Central memory CD8-positive, alpha-beta T cell (primary cell): ENCODE data around the gene CYB561D2.

ENCODE experiments used
- ATAC-seq: fragments of 150-1000 bp; cut with Tn5 transposase; replicated peaks from 2 replicates; pipeline ENCODE4 v1.10.0; 2022; ENCODE audit warnings: mild to moderate bottlenecking, moderate FRiP score, moderate number of reproducible peaks; ENCODE audit not compliant: poor library complexity, severe bottlenecking; ENCODE audit errors: extremely low read depth
- DNase-seq, 2 donors: peaks; one replicate each; pipeline ENCODE4 v3.0.0; 2021; ENCODE audit warnings: low spot score in 2 of 2
- H3K27ac Mint-ChIP-seq: one replicate; pipeline ENCODE4 v1.8.0; 2022; ENCODE audit warnings: low read depth, mild to moderate bottlenecking, moderate library complexity, mixed read lengths
- H3K27me3 Mint-ChIP-seq: one replicate; pipeline ENCODE4 v1.8.0; 2022; ENCODE audit warnings: mixed read lengths
- H3K36me3 Mint-ChIP-seq: one replicate; pipeline ENCODE4 v1.8.0; 2022; ENCODE audit warnings: mild to moderate bottlenecking, moderate library complexity, mixed read lengths; ENCODE audit not compliant: insufficient read depth
- H3K4me1 Mint-ChIP-seq: one replicate; pipeline ENCODE4 v1.8.0; 2022; ENCODE audit warnings: mixed read lengths
- H3K4me3 Mint-ChIP-seq: one replicate; pipeline ENCODE4 v1.8.0; 2022; ENCODE audit warnings: mild to moderate bottlenecking, moderate library complexity, mixed read lengths
- H3K9me3 Mint-ChIP-seq: one replicate; pipeline ENCODE4 v1.8.0; 2022; ENCODE audit warnings: mixed read lengths

CYB561D2 gene

GRCh38 chr3:50340147-50340447, 10.6 kb upstream of the CYB561D2 start:
- peaks cover 58% of the 10 kb centered on the region for H3K4me1 Mint-ChIP-seq
- peak overlapping the region; percentile 97 for H3K27ac Mint-ChIP-seq
- H3K4me3 Mint-ChIP-seq, result peak overlapping the region; percentile 95
- H3K27me3 Mint-ChIP-seq, result no peaks in the 10 kb centered on the region
- DNase-seq (no peak), ATAC-seq (no peak)
- H3K9me3 Mint-ChIP-seq, result no peaks in the 10 kb centered on the region
- peaks cover 37% of the 10 kb centered on the region for H3K36me3 Mint-ChIP-seq

DNA sequence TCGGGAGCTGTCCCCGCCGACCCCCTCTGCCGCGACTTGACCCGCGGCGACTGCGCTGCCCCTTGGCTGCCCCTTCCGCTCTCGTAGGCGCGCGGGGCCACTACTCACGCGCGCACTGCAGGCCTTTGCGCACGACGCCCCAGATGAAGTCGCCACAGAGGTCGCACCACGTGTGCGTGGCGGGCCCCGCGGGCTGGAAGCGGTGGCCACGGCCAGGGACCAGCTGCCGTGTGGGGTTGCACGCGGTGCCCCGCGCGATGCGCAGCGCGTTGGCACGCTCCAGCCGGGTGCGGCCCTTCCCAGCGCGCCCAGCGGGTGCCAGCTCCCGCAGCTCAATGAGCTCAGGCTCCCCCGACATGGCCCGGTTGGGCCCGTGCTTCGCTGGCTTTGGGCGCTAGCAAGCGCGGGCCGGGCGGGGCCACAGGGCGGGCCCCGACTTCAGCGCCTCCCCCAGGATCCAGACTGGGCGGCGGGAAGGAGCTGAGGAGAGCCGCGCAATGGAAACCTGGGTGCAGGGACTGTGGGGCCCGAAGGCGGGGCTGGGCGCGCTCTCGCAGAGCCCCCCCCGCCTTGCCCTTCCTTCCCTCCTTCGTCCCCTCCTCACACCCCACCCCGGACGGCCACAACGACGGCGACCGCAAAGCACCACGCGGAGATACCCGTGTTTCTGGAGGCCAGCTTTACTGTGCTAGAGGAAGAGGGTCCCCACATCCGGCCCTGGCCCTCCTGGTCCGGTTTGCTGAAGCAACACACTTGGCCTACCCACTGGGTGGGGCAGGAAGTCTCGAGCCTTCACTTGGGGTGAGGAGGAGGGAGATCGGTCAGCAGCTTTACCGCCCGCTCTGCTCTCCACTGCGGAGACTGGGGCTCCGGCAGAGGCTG, 10.0 kb upstream of the CYB561D2 start, which contains the start of gene RASSF1:
Gene RASSF1 (minus strand): TSS at position 389 of the 882 bp plus-strand sequence. CDS start 31 bp downstream, at position 358.
- Mint-ChIP-seq H3K27ac (peak within 1 kb of the TSS; percentile 97), H3K27me3 (no peaks in the 10 kb centered on the region), H3K4me3 (peak within 1 kb of the TSS; percentile 95), H3K36me3 (peaks cover 31% of the 10 kb centered on the region), H3K4me1 (peaks cover 59% of the 10 kb centered on the region), H3K9me3 (no peaks in the 10 kb centered on the region)
- DNase-seq, result peak; percentile 53
- ATAC-seq, result peak; percentile 17

- ATAC-seq, result no peak
- H3K4me1 Mint-ChIP-seq, result peaks cover 56% of the 10 kb centered on the region
- H3K9me3 Mint-ChIP-seq, result no peaks in the 10 kb centered on the region
- H3K4me3 Mint-ChIP-seq, result peak overlapping the region; percentile 95
- no peaks in the 10 kb centered on the region for H3K27me3 Mint-ChIP-seq
- no peak overlapping the region for H3K27ac Mint-ChIP-seq
- H3K36me3 Mint-ChIP-seq, result peaks cover 26% of the 10 kb centered on the region
- no peak for DNase-seq
Observed at GRCh38 chr3:50341537-50341936, 9.1 kb upstream of the CYB561D2 start.

DNA sequence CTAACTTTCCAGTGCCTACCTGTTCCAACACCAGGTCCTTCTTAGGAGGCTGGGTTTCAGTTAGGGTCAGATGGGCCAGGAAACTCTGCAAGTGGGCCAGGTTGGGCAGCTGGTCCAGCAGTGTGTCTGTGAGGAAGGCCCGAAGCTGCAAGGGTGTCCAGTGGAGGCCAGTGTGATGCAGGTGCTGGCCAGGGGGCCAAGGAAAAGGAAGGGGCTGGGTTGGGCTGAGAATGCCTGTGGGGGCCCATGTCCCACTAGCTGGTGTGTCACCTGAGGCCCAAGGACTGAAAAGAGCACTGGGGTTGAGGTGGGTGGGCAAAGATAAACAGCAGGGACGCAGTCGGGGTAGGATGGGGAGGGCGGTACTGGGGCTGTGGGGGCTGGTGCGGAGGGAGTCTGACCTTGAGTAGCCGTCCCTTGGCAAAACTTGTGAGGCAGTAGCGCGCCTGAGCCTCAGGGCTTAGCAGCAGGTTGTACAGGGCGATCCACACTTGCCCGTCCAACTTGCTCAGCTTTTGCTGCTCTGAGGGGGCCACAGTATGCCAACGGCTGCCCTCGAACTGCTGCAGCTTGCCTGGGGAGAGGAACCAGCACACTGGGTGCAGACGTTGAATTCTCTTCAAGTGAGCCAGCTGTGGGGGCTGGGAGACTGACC, 8.5 kb upstream of the CYB561D2 start:
- Mint-ChIP-seq H3K4me3 (no peak overlapping the region), H3K4me1 (peaks cover 50% of the 10 kb centered on the region), H3K9me3 (no peaks in the 10 kb centered on the region), H3K36me3 (peaks cover 21% of the 10 kb centered on the region), H3K27me3 (no peaks in the 10 kb centered on the region), H3K27ac (no peak overlapping the region)
- no peak for DNase-seq
- no peak for ATAC-seq

DNA sequence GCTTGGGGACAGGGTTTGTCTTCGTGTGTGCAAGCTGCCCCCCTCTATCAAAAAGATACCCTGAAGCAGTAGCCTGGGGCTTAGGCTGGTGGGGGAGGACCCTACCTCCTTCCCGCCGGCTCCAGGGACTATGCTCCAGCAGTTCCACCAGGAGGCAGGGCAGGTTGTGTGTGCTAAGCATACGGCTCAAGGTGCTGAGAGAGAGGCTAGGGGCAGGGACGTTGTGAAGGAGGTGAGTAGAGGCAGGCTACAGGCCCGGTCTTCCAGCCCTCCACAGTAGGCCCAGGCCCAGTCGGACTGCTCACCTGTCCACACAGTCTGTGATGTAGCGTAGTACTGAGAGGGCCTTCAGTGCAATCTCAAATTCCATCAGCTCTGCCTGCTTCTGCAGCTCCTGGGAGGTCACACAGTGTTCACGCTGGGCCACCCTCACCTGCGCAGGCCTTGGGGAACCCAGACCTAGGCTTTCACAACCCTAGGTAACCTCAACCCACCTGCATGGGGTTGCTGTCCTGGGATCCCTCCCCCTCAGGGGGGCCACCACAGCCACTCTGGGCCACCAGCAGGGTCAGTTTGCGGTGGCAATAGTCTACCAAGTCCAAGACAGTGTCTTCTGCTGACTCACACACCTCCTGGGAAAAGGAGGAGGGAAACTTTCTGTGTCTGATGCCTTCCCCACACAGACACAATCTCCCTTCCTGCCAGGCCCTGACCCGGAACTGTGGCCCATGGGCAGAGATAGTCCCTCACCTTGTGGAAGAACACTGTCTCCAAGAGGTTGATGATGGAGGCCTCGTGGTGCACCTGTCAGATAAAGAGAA, 7.6 kb upstream of the CYB561D2 start:
- DNase-seq (no peak), ATAC-seq (no peak)
- Mint-ChIP-seq H3K27ac (no peak overlapping the region), H3K27me3 (no peaks in the 10 kb centered on the region), H3K4me1 (peaks cover 53% of the 10 kb centered on the region), H3K36me3 (peaks cover 20% of the 10 kb centered on the region), H3K9me3 (no peaks in the 10 kb centered on the region), H3K4me3 (no peak overlapping the region)

GRCh38 chr3:50345008-50345407, 5.7 kb upstream of the CYB561D2 start:
- Mint-ChIP-seq H3K27ac (no peak overlapping the region), H3K4me1 (peaks cover 50% of the 10 kb centered on the region)

DNA sequence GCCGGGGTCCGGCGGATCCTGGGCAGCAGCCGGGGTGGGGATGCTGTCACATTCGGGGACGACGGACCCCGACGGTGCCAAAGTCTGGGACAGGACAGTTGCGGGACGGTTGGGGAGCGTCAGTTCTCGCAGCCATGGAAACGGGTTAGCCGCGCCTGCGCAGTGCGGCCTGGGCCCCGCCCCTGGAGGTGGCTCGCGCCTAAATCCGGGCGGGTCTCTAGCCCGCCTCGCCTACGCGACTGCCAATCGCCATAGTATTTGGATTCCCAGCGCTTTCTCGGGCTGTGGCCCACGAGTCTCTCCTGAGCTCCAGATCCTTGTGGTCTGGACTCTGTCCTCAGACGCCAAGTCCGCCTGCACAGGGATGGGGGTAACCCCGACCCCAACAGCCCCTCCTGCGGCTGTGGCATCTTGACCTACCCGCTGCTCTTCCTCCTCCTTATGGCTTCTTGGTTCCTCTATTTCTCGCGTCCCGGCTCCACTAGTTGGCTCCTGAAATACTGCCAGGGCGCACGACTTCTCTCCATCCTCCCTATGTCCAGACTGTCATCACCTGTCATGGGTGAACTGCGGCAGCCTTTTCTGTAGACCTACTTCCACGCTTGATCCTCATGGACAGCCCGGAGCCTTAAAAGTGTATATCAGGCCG, 5.0 kb upstream of the CYB561D2 start, which contains the start of gene ZMYND10:
Gene ZMYND10 (minus strand): TSS at position 147 of the 649 bp plus-strand sequence. CDS start 153 bp downstream, outside the sequence.
- Mint-ChIP-seq H3K4me1 (peaks cover 55% of the 10 kb centered on the region), H3K27ac (peak within 1 kb of the TSS; percentile 80), H3K9me3 (no peaks in the 10 kb centered on the region), H3K36me3 (peaks cover 14% of the 10 kb centered on the region), H3K27me3 (no peaks in the 10 kb centered on the region), H3K4me3 (peak within 1 kb of the TSS; percentile 73)
- ATAC-seq (no peak), DNase-seq (peak; percentile 50 to 53)

More at GRCh38 chr3:50345008-50345407, 5.7 kb upstream of the CYB561D2 start:
- ATAC-seq (no peak), DNase-seq (no peak)
- Mint-ChIP-seq H3K4me3 (peak overlapping the region; percentile 38), H3K9me3 (no peaks in the 10 kb centered on the region), H3K27me3 (no peaks in the 10 kb centered on the region), H3K36me3 (peaks cover 11% of the 10 kb centered on the region)

DNA sequence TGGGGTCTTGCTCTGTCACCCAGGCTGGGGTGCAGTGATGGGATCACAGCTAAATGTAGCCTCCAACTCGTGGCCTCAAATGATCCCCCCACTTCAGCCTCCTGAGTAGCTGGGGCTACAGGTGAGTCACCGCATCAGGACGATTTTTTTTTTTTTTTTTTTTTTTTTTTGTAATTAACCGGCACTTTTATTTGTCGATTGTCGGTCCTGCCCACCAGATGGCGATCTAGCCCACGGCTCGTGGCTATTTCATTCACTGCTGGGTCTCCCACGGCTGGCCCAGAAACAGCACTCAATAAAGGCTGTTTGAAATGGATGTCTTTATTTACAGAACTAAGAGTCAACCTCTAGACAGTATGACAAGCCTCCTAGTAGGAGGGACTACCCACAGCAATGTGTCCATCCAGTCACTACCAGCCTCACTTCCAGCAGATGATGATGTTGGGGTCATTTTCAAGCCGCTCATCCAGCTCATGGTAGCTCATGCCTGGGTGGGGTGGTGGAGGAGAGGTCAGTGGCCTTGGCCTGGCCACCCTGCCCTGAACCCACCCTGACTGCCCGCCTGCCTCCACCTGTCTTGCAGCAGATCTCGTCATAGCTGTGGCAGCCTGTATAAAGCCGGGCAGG, 3.4 kb upstream of the CYB561D2 start:
- Mint-ChIP-seq H3K9me3 (no peaks in the 10 kb centered on the region), H3K4me1 (peaks cover 59% of the 10 kb centered on the region), H3K27ac (peak overlapping the region; percentile 68), H3K4me3 (peak overlapping the region; percentile 32), H3K36me3 (peaks cover 17% of the 10 kb centered on the region), H3K27me3 (no peaks in the 10 kb centered on the region)
- ATAC-seq (no peak), DNase-seq (peak; percentile 74 to 76)

DNA sequence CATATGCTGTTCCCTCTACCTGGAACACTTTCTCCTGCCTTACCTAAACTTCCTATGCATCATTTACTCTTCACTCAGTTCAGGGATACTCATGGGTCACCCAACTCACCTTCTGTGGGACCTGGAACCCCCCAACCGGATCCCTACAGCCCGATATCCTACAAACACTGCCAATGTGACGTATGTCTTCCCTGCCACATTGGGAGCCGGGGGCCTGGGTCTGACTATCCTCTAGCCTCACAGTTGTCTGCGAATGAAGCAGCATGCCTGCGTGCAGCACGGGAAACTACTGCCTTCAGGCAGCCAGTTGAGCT, 492 bp upstream of the CYB561D2 start:
- Mint-ChIP-seq H3K9me3 (no peaks in the 10 kb centered on the region), H3K4me3 (peak overlapping the region; percentile 89), H3K27ac (peak overlapping the region; percentile 90), H3K4me1 (peaks cover 63% of the 10 kb centered on the region), H3K27me3 (no peaks in the 10 kb centered on the region), H3K36me3 (peaks cover 31% of the 10 kb centered on the region)
- no peak for DNase-seq
- ATAC-seq, result no peak

GRCh38 chr3:50351323-50351697, 648 bp downstream of the CYB561D2 start:
- peaks cover 31% of the 10 kb centered on the region for H3K36me3 Mint-ChIP-seq
- peak overlapping the region; percentile 90 for H3K27ac Mint-ChIP-seq
- H3K9me3 Mint-ChIP-seq, result no peaks in the 10 kb centered on the region
- peaks cover 61% of the 10 kb centered on the region for H3K4me1 Mint-ChIP-seq
- peak overlapping the region; percentile 89 for H3K4me3 Mint-ChIP-seq
- ATAC-seq (no peak), DNase-seq (no peak)
- H3K27me3 Mint-ChIP-seq, result no peaks in the 10 kb centered on the region

- H3K27ac Mint-ChIP-seq, result no peak overlapping the region
- H3K4me3 Mint-ChIP-seq, result no peak overlapping the region
- ATAC-seq, result no peak
- peaks cover 27% of the 10 kb centered on the region for H3K36me3 Mint-ChIP-seq
- H3K27me3 Mint-ChIP-seq, result no peaks in the 10 kb centered on the region
- H3K4me1 Mint-ChIP-seq, result peaks cover 64% of the 10 kb centered on the region
- no peaks in the 10 kb centered on the region for H3K9me3 Mint-ChIP-seq
- no peak for DNase-seq
Observed at GRCh38 chr3:50352781-50353180, 2.1 kb downstream of the CYB561D2 start.
